ENCODE results near the gene ASAP3.

The ASAP3 gene

DNA sequence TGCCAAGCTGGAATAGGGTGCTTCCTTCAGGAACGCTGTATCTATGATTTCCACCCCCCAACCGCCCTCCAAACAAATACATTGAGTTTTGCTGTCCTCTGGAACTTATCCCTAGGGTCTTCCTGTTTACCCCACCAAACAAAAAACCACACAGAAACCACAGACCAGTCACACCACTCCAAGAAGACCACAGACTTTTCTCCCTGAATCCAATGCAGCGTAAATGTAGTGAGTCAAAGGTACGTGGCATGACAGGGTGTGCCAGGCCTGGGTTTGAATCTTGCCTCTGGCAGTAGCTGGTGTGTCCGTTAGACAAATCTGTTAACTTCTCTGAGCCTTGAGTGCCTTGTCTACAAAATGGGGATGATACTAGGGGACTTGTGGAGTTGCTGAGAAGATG is 27.8 kb downstream of the ASAP3 start:
- no peak for FAIRE-seq

GRCh38 chr1:23453455-23454000 is 30.5 kb downstream of the ASAP3 start:
- DNase-seq (ENCODE audit: extremely low spot score, insufficient read length, low read depth) (no peak), FAIRE-seq (no peak)

More for the DNA sequence above, 27.8 kb downstream of the ASAP3 start:
- DNase-seq (ENCODE audit: extremely low spot score, insufficient read length, low read depth), result no peak

DNA sequence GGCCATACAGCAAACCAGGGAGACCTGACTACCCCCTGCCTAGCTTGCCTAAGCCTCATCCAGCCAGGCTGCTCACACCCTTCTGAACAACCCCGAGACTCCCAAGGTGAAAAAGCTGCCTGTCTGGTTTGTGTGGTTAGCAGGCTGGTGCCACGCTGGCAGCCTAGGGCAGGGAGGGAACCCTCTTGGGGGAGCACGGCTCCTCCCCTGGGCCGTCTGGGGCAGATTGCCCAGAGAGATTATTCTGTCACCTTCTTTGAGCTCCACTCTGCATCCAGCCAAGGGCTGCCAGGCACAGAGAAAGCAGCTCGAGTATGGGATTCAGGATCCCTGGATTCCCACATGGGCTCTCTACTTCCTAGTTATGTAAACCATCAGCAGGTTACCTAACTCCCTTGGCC is 32.0 kb downstream of the ASAP3 start:
- DNase-seq (ENCODE audit: extremely low spot score, insufficient read length, low read depth), result no peak
- FAIRE-seq, result no peak

DNA sequence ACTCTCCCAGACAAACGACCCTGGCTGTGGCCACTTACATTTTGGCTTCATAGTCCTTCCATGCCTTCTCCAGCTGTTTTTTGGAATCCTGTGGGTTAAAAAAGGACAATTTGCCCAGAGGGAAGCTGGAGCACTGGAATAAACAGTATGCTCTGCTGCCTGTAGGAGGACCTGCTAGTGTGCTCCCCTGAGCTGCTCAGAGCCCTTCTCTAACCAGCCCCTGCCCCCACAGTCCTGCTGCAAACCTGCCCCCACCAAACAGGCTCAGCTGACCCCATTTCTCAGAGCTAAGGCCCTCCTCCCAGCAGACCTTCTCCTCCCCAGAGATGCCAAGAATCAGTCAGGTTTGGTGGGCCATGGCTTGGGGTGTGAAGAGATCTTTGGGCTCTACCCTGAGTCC is 32.5 kb downstream of the ASAP3 start:
- FAIRE-seq (no peak), DNase-seq (ENCODE audit: extremely low spot score, insufficient read length, low read depth) (no peak)

GRCh38 chr1:23450894-23451293 is 33.1 kb downstream of the ASAP3 start:
- FAIRE-seq (no peak), DNase-seq (ENCODE audit: extremely low spot score, insufficient read length, low read depth) (no peak)

DNA sequence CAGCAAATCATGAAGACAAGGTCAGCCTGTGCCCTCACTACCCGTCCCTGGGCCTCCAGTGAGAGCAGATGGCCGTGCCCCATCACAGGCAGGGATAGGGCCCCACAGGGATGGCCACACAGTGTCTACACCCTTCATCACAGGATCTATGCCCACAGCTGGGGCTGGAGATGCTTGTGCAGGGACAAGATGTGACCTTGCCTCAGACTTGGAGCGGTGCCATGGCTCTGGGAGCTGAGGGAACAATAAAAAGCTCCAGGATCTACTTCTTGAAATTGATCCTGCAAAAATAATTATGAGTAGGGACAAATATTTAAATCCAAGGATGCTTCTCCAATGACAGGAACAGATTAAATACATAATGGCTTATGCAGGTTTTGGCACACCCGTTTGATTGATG is 34.0 kb downstream of the ASAP3 start:
- FAIRE-seq (no peak), DNase-seq (ENCODE audit: extremely low spot score, insufficient read length, low read depth) (no peak)

GRCh38 chr1:23449306-23449705 is 34.7 kb downstream of the ASAP3 start:
- DNase-seq (ENCODE audit: extremely low spot score, insufficient read length, low read depth) (no peak), FAIRE-seq (no peak)

DNA sequence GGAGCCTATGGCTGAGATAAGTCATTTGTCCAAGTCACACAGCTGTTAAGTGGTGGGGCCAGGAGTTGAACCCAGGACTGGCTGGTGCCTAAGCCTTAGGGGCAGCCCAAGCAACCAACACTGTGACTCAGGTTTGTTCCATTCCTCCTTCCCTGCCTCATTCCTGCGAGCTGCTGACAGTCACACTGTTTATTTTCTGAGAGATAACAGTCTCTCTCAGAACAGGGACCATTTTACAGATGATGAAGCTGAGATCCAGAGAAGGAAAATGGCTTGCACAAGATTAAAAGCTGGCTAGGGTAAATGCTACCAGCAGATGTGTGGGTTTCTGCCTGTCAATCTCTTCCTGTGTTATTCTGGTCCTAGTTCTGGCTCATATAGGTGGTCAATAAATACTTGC is 35.1 kb downstream of the ASAP3 start:
- FAIRE-seq, result no peak

DNA sequence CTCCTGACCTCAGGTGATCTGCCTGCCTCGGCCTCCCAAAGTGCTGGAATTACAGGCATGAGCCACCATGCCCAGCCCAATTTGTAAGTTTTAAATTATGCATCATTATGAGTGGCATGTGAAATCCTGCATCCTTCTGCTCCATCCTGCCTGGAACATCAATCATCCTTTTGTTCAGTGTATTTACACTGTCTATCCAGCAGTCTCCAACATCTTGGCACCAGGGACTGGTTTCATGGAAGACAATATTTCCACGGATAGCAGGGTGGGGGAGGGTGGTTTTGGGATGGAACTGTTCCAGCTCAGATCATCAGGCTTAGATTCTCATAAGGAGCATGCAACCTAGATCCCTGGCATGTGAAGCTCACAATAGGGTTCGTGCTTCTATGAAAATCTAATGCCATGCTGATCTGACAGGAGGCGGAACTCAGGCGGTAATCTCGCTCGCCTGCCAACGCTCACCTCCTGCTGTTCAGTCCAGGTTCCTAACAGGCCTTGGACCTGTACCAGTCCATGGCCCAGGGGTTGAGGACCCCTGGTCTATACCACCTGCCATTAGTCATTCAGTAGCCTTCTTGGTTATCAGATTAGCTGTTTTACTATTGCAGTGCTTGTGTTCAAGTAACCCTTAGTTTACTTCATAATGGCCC is 37.2 kb downstream of the ASAP3 start:
- DNase-seq (ENCODE audit: extremely low spot score, insufficient read length, low read depth) (no peak), FAIRE-seq (no peak)

More for the DNA sequence above, 35.1 kb downstream of the ASAP3 start:
- DNase-seq (ENCODE audit: extremely low spot score, insufficient read length, low read depth), result no peak

- DNase-seq (ENCODE audit: extremely low spot score, insufficient read length, low read depth) (no peak), FAIRE-seq (no peak)
These were observed 39.2 kb downstream of the ASAP3 start for GRCh38 chr1:23444596-23445390.

DNA sequence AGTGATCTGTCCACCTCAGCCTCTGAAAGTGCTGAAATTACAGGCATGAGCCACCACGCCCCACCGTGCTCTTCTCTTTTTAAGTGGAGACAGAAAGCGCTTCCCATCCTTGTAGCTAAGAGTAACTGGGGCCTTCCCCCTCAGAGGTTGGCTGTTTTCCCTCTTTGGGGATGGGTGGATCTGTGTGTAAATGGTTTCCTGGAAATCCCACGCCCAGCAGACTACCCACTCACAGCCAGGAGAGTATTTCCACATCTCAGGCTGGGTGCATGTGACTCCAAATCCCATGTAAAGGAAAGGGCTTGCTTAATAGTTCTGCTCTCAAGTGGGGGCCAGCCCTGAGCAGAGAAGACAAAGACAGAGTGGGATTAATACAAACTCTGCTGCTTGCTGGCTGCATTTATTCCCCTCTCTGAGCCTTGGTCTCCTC is 39.9 kb downstream of the ASAP3 start:
- FAIRE-seq, result no peak

GRCh38 chr1:23442751-23443150 is 41.2 kb downstream of the ASAP3 start:
- FAIRE-seq, result no peak
- no peak for DNase-seq (ENCODE audit: extremely low spot score, insufficient read length, low read depth)

More for the DNA sequence above, 39.9 kb downstream of the ASAP3 start:
- DNase-seq (ENCODE audit: extremely low spot score, insufficient read length, low read depth), result no peak

GRCh38 chr1:23441446-23442148 is 42.4 kb downstream of the ASAP3 start:
- DNase-seq (ENCODE audit: extremely low spot score, insufficient read length, low read depth), result no peak
- no peak for FAIRE-seq

DNA sequence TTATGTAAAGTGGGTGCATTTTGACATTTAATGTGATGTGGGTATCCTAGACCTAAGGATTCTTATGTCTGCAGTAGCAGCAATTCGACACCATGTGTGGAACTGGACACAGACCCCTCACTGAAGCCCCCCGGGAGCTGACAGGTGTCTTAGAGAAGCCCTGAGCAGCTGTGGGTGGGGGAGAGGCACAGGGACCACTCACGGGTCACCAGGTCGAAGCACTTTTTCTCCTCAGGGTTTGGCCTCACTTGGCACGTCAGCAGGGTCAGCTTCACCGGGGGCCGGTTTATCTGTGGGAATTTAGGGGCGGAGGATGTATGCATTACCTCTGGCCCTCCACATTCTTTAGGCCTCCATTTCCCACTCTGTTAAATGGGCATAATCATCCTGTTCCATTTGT is 45.4 kb downstream of the ASAP3 start:
- FAIRE-seq (no peak), DNase-seq (ENCODE audit: extremely low spot score, insufficient read length, low read depth) (no peak)

DNA sequence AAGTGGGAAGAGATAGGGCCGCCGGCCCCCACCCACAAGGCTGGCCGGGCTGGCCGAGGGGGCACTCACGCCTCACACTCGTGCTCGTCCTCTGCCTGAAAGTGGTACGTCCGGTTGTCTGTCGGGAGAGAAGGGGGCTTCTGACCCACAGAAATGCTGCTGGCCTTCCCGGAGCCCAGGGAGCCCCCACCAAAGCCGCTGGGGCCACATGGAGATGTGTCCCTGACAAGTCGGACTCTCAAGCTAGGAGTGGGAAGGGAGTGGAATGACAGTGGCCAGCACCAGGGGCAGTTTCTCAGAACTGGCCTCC is 46.7 kb downstream of the ASAP3 start:
- DNase-seq (ENCODE audit: extremely low spot score, insufficient read length, low read depth) (no peak), FAIRE-seq (no peak)

- FAIRE-seq (no peak), DNase-seq (ENCODE audit: extremely low spot score, insufficient read length, low read depth) (no peak)
These were observed 47.2 kb downstream of the ASAP3 start for GRCh38 chr1:23436520-23437354.

- no peak for FAIRE-seq
- no peak for DNase-seq (ENCODE audit: extremely low spot score, insufficient read length, low read depth)
These were observed 49.7 kb downstream of the ASAP3 start for GRCh38 chr1:23434260-23434775.

GRCh38 chr1:23433122-23433521 is 50.9 kb downstream of the ASAP3 start:
- DNase-seq (ENCODE audit: extremely low spot score, insufficient read length, low read depth) (no peak), FAIRE-seq (no peak)

GRCh38 chr1:23431431-23431830 is 52.5 kb downstream of the ASAP3 start:
- DNase-seq (ENCODE audit: extremely low spot score, insufficient read length, low read depth) (no peak), FAIRE-seq (no peak)

- no peak for FAIRE-seq
These were observed 53.2 kb downstream of the ASAP3 start for GRCh38 chr1:23430803-23431202.

More at GRCh38 chr1:23430803-23431202, 53.2 kb downstream of the ASAP3 start:
- no peak for DNase-seq (ENCODE audit: extremely low spot score, insufficient read length, low read depth)

Measured in GM18507 (cell line).